Measurements from ENCODE around the gene PLEKHH1. TPM values are rescaled to one million over a fixed set of nuclear protein-coding genes. Genes with fewer than 3 reads are reported as not detected.

The PLEKHH1 gene
- total RNA-seq, 1 experiment from 2014 or later = 35.3 TPM

DNA sequence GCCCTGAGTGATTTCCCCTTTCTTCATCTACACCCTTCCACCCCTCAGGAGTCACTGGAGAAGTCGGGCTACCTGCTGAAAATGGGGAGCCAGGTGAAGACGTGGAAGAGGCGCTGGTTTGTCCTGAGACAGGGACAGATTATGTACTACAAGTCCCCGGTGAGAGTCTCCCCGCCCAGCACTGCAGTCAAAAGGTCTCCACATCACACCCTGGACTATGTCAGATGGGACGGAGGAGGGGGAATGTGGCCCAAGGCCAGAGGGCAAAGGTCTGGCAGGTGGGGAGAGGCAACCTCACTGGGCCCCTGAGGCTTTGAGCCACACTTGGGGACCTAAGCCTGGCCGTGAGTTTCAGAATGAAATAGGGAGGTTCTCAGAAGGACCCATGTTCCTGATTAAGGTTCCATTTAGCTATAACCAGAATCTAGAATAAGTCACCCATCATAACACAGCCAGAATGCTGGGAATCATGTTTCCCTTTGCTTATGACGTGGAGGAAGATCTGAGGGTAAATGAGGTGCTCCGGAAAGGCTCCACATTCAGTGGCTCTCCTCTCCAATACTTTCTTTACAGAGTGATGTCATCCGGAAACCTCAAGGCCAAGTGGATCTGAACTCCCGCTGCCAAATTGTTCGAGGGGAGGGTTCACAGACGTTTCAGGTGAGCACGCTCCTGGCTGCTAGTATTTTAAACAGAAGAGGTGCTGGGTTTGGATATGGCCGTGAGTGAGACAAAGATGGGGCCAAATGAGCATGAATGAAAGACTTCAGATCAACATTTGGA is 40.3 kb downstream of the PLEKHH1 start:
- H4K20me1 ChIP-seq (ENCODE audit: control insufficient read depth, insufficient read depth, insufficient read length) = no peaks in the 10 kb centered on the region
- no peaks in the 10 kb centered on the region for H3K79me1 ChIP-seq (ENCODE audit: insufficient read depth, low read depth, low read length, poor library complexity, severe bottlenecking)
- no peak overlapping the region for H4K8ac ChIP-seq (replicated peaks; ENCODE audit: insufficient read length, low read depth, low read length)
- H3T11ph ChIP-seq (ENCODE audit: low read length) = no peak overlapping the region
- no peak overlapping the region for H2AFZ ChIP-seq (ENCODE audit: low read length)
- no peak overlapping the region for H2AK5ac ChIP-seq (ENCODE audit: insufficient read length, low read length)
- WGBS (ENCODE audit: extremely low coverage, insufficient read length, low lambda C conversion rate) = no CpG with 5 or more reads among the region's 15 CpGs
- no peak overlapping the region for H2BK120ac ChIP-seq (ENCODE audit: low read depth, low read length, poor library complexity, severe bottlenecking)
- no peak overlapping the region for H2BK15ac ChIP-seq (ENCODE audit: low read depth, low read length)
- H2BK5ac ChIP-seq (ENCODE audit: insufficient read length, low read length) = no peak overlapping the region
- H3K23me2 ChIP-seq (ENCODE audit: insufficient read length, low read depth, low read length, poor library complexity, severe bottlenecking) = no peaks in the 10 kb centered on the region
- H3K79me2 ChIP-seq (ENCODE audit: insufficient read depth, low read length) = no peaks in the 10 kb centered on the region
- no peak overlapping the region for H3K9ac ChIP-seq (ENCODE audit: extremely low read depth, insufficient read length, low read length)
- no peak overlapping the region for H3K56ac ChIP-seq (ENCODE audit: insufficient read length, low read depth, low read length)
- H3K4ac ChIP-seq (ENCODE audit: low read depth, low read length) = no peak overlapping the region
- H4K91ac ChIP-seq (ENCODE audit: insufficient read length, low read depth, low read length) = no peak overlapping the region
- H3K4me2 ChIP-seq (ENCODE audit: insufficient read depth, insufficient read length, low read length) = no peak overlapping the region
- no peaks in the 10 kb centered on the region for H3K9me3 ChIP-seq (ENCODE audit: control insufficient read depth, low read depth, low read length)
- H3K14ac ChIP-seq (ENCODE audit: insufficient read depth, low read length) = no peak overlapping the region
- no peak overlapping the region for H2BK12ac ChIP-seq (ENCODE audit: insufficient read length, low read depth, low read length)
- peaks cover 5 to 42% (median 17%) of the 10 kb centered on the region in 3 experiments; a peak in 5 of 7 replicates for H3K36me3 Mint-ChIP-seq (ENCODE audit: insufficient read depth in 1 of 3, low read depth in 3 of 3)
- H3K27me3 Mint-ChIP-seq (ENCODE audit: low read depth) = no peaks in the 10 kb centered on the region
- no peak overlapping the region for H2BK20ac ChIP-seq (ENCODE audit: low read depth, low read length, poor library complexity, severe bottlenecking)
- H3K4me3 Mint-ChIP-seq = no peak overlapping the region
- H3K4me1 Mint-ChIP-seq = peaks cover 2 to 5% of the 10 kb centered on the region in 2 experiments; a peak in 3 of 4 replicates
- no peak overlapping the region for H3K18ac ChIP-seq (ENCODE audit: insufficient read length, low read depth, low read length)
- H4K5ac ChIP-seq (ENCODE audit: insufficient read length, low read depth, low read length) = no peak overlapping the region
- H3K27me3 ChIP-seq (ENCODE audit: insufficient read depth, low read length) = no peaks in the 10 kb centered on the region
- H3K27ac ChIP-seq (ENCODE audit: insufficient read length, low read depth, low read length) = no peak overlapping the region
- no peak overlapping the region for H3K23ac ChIP-seq (ENCODE audit: insufficient read length, low read depth, low read length)
- no peak for DNase-seq
- no peaks in the 10 kb centered on the region for H3K4me1 ChIP-seq (ENCODE audit: insufficient read depth, low read length)
- no peak overlapping the region; a peak in 1 of 7 replicates for H3K27ac Mint-ChIP-seq
- no peaks in the 10 kb centered on the region for H3K9me3 Mint-ChIP-seq
- TF ChIP-seq, protein P1, sequence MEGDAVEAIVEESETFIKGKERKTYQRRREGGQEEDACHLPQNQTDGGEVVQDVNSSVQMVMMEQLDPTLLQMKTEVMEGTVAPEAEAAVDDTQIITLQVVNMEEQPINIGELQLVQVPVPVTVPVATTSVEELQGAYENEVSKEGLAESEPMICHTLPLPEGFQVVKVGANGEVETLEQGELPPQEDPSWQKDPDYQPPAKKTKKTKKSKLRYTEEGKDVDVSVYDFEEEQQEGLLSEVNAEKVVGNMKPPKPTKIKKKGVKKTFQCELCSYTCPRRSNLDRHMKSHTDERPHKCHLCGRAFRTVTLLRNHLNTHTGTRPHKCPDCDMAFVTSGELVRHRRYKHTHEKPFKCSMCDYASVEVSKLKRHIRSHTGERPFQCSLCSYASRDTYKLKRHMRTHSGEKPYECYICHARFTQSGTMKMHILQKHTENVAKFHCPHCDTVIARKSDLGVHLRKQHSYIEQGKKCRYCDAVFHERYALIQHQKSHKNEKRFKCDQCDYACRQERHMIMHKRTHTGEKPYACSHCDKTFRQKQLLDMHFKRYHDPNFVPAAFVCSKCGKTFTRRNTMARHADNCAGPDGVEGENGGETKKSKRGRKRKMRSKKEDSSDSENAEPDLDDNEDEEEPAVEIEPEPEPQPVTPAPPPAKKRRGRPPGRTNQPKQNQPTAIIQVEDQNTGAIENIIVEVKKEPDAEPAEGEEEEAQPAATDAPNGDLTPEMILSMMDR (conservative IDR thresholded peaks at IDR 0.05) = no peak

All from H9 (cell line).